ENCODE results near the gene ATP5PF. TPM values are rescaled to one million over a fixed set of nuclear protein-coding genes. Genes with fewer than 3 reads are reported as not detected.

ATP5PF gene
- total and polyA plus RNA-seq, 2 of the 4 experiments (the other 2 are of a cell fraction) = 76.0 to 190 TPM

GRCh38 chr21:25767921-25768320 is 33.2 kb upstream of the ATP5PF start:
- POLR2A ChIA-PET (ENCODE audit: unreplicated experiment) = no interaction called here
- intact Hi-C loops (cut with micrococcal nuclease) = no loop called here

More at GRCh38 chr21:25767921-25768320, 33.2 kb upstream of the ATP5PF start:
- no peak for DNase-seq
- H2AK5ac ChIP-seq (ENCODE audit: low read depth, low read length) = no peak overlapping the region
- no peak overlapping the region for H2BK20ac ChIP-seq (ENCODE audit: low read depth, low read length)
- BruUV-seq (replicated peaks) = no TSS peak
- no peak overlapping the region for H3K4me2 ChIP-seq (ENCODE audit: low read depth, low read length)
- H2BK15ac ChIP-seq (ENCODE audit: low read depth, low read length) = no peak overlapping the region
- H3K4me1 ChIP-seq (ENCODE audit: control insufficient read depth, insufficient read depth, low read length) = no peaks in the 10 kb centered on the region
- no peak overlapping the region for H3K4ac ChIP-seq (ENCODE audit: low read depth, low read length)
- ATAC-seq (ENCODE audit: low read depth) = no peak
- no peak overlapping the region for H2BK5ac ChIP-seq (ENCODE audit: low read depth, low read length, poor library complexity, severe bottlenecking)
- no peaks in the 10 kb centered on the region for H3K27me3 ChIP-seq (ENCODE audit: control insufficient read depth, insufficient read depth, low read length)
- no peak overlapping the region for H3K4me3 ChIP-seq (ENCODE audit: insufficient read depth, low read depth, low read length)
- no peaks in the 10 kb centered on the region for H3K9me3 ChIP-seq (ENCODE audit: control insufficient read depth, insufficient read depth, low read length)
- no peak overlapping the region for H3K9ac ChIP-seq (ENCODE audit: low read depth, low read length)
- H2AK9ac ChIP-seq (replicated peaks; ENCODE audit: low read depth, low read length, poor library complexity) = no peak overlapping the region
- H3K56ac ChIP-seq (ENCODE audit: extremely low read depth, insufficient read depth, low read length) = no peak overlapping the region
- dilution Hi-C loops (cut with HindIII; ENCODE audit: low sequenced_read_pairs, unreplicated experiment) (no loop called here), in situ Hi-C loops (cut with MboI; ENCODE audit: low sequenced_read_pairs) (no loop called here)
- H4K20me1 ChIP-seq (ENCODE audit: insufficient read depth, low read length) = no peaks in the 10 kb centered on the region
- TF ChIP-seq RCOR1 (IDR thresholded peaks at IDR 0.05; ENCODE audit: insufficient replicate concordance, low read length) (no peak), RAD21 (IDR thresholded peaks at IDR 0.05; ENCODE audit: low read length) (no peak), ELK1 (IDR thresholded peaks at IDR 0.05; ENCODE audit: borderline replicate concordance, low read depth, low read length) (no peak), RFX5 (IDR thresholded peaks at IDR 0.05; ENCODE audit: low read depth, low read length) (no peak), MXI1 (IDR thresholded peaks at IDR 0.05; ENCODE audit: borderline replicate concordance, low read depth, low read length) (no peak), USF2 (IDR thresholded peaks at IDR 0.05; ENCODE audit: low read depth, low read length) (no peak), MAFK (IDR thresholded peaks at IDR 0.05; ENCODE audit: low read depth, low read length) (no peak), CHD1 (IDR thresholded peaks at IDR 0.05; ENCODE audit: low read depth, low read length) (no peak), BHLHE40 (IDR thresholded peaks at IDR 0.05; ENCODE audit: low read depth, low read length) (no peak), POLR2A (IDR thresholded peaks at IDR 0.05; ENCODE audit: low read depth, low read length) (no peak), CTCF (conservative IDR thresholded peaks at IDR 0.05; ENCODE audit: low read depth, low read length) (no peak), NFE2L2 (IDR thresholded peaks at IDR 0.05; ENCODE audit: low read depth, low read length) (no peak), FOS (IDR thresholded peaks at IDR 0.05; ENCODE audit: low read depth, low read length) (no peak), CEBPB (IDR thresholded peaks at IDR 0.05; ENCODE audit: low read depth, low read length) (no peak), MAZ (IDR thresholded peaks at IDR 0.05; ENCODE audit: borderline replicate concordance, low read depth, low read length) (no peak), SMC3 (IDR thresholded peaks at IDR 0.05; ENCODE audit: low read depth, low read length) (no peak)
- no peak overlapping the region for H3K23ac ChIP-seq (ENCODE audit: low read depth, low read length)
- H2AFZ ChIP-seq (replicated peaks; ENCODE audit: low read length, poor library complexity) = no peak overlapping the region
- CTCF ChIA-PET = interaction anchor here (0.5 to 1.2 kb wide), 3 partner anchors 9 to 1372 kb away, joined by 3 to 6 read pairs (median 3); no protein-coding TSS in a partner anchor
- no peak overlapping the region for H4K5ac ChIP-seq (ENCODE audit: low read depth, low read length)
- no peaks in the 10 kb centered on the region for H3K79me1 ChIP-seq (ENCODE audit: low read depth in 1 of 2, low read length in 2 of 2)
- H4K91ac ChIP-seq (ENCODE audit: insufficient read depth, low read depth, low read length) = no peak overlapping the region
- H3K14ac ChIP-seq (replicated peaks; ENCODE audit: low read depth, low read length) = no peak overlapping the region
- H4K8ac ChIP-seq (ENCODE audit: low read depth in 2 of 2, low read length in 2 of 2) = no peak overlapping the region
- no peak overlapping the region for H3K27ac ChIP-seq (ENCODE audit: insufficient read depth, low read length)
- no peaks in the 10 kb centered on the region for H3K9me1 ChIP-seq (ENCODE audit: insufficient read depth, low read length)
- peaks cover 4% of the 10 kb centered on the region; the same call in 1 of the 2 replicates for H3K36me3 ChIP-seq (ENCODE audit: control insufficient read depth, insufficient read depth, low read length)
- H2BK120ac ChIP-seq (ENCODE audit: low read depth, low read length) = no peak overlapping the region
- no CpG with 5 or more reads among the region's 3 CpGs for WGBS, 2 experiments (ENCODE audit: extremely low coverage in 2 of 2, insufficient read length in 1 of 2)
- no peak overlapping the region for H3K18ac ChIP-seq (ENCODE audit: low read depth, low read length)

Data from IMR-90 (cell line).